A375 (cell line): ENCODE results near the gene ZCCHC7. TPM values are rescaled to one million over a fixed set of nuclear protein-coding genes. Genes with fewer than 3 reads are reported as not detected.

Source experiments
- small RNA-seq: library from RNA; depleted of rRNA; stranded (forward); fragments of <200 nt; gene quantifications from one replicate; pipeline ENCODE3, GENCODE V24; 2014
- total RNA-seq: library from RNA; depleted of rRNA; stranded (reverse); fragments of >200 nt; shearing (Covaris generic); gene quantifications from 2 replicates; pipeline ENCODE4 v1.2.3, GENCODE V29; 2014; rRNA removed

Gene ZCCHC7
- total RNA-seq = 17.6 and 24.8 TPM in 2 replicates

DNA sequence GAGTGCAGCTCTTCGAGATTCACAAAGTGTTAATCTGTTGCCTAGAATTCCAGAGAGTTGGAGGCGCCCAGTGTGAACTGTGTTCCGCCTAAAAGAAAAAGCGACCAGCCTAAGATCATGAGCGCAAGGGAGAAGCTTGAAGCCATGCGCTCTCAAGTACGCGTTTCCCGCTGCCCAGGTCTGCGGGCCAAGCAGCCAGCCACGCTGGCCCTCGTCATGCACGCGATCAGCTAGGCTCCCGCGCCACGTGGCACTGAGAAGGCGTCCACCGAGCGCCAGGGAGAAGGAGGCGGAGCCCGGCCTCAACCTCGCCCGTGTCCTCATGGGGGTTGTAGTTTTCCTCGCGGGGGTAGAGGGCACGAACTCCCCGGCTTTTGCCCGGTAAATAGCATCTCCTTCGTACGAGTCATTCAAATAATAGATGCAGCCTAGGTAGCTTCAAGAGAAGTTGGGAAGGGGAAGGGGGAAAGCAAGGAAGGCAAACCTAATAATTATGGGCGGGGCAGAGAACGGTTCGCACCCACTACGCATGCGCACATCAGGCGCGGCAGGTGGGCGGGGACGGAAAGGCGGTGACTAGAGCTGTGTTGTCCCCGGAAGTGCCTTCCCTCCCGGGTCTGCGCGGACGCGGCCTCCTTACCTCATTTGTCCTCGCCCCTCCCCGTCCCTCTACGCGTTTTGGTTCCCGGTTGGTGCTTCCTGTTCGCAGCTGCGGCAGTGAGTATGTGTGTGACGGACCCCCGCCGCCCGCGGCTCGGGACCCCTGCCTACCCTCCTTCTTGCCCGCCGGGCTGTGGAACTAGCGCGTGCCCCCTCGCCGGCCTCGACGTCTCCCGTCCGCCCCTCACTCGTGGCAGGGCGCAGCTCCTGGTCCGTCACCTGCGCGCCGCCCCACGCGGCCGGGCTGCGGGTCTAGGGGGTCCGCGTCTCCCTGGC, at the start of gene ZCCHC7:
Gene ZCCHC7 (plus strand): TSS at position 668 of the 936 bp plus-strand sequence.

Small RNA genes lying within 50 kb of the gene (small RNA-seq; reads per million reads assigned to genes)
- gene AL512604.1 (not detected), gene RF00019 (not detected), gene RNU6-677P (not detected)

Other genes with a start within 250 kb of the ZCCHC7 start
- not detected in 2 replicates for gene PAX5, start 86.3 kb upstream of the ZCCHC7 start, total RNA-seq